Regular cardiac myocyte (primary cell): Measurements from ENCODE around the gene KCNJ11. TPM values are rescaled to one million over a fixed set of nuclear protein-coding genes. Genes with fewer than 3 reads are reported as not detected.

Experiments
- total RNA-seq: library from RNA; depleted of rRNA; stranded (reverse); fragments of >200 nt; gene quantifications from 2 replicates; pipeline ENCODE4 v1.2.3, GENCODE V29; 2014

KCNJ11 gene
- under 0.01 TPM in 1 of 2 replicates, not detected in the other for total RNA-seq

GRCh38 chr11:17388609-17389210 is at the start of gene KCNJ11:
TSS of gene KCNJ11 (minus strand) at chr11:17388659. CDS start at chr11:17388091, 568 bp downstream.

GRCh38 chr11:17351510-17352176 is 36.8 kb downstream of the KCNJ11 start, which contains the start of gene NCR3LG1:
TSS of gene NCR3LG1 (plus strand) at chr11:17351800. CDS start at chr11:17351970, 170 bp downstream.

Other genes starting within 250 kb of the KCNJ11 start
- 78.0 and 78.6 TPM in 2 replicates for gene PIK3C2A, start 180.7 kb downstream of the KCNJ11 start, total RNA-seq
- 71.5 and 90.2 TPM in 2 replicates for gene NUCB2, start 111.9 kb downstream of the KCNJ11 start, total RNA-seq
- 3.1 TPM in 2 replicates for gene NCR3LG1, start 36.9 kb downstream of the KCNJ11 start, total RNA-seq
- gene ABCC8, start 88.2 kb upstream of the KCNJ11 start, total RNA-seq = not detected in 2 replicates
- not detected in 2 replicates for gene USH1C, start 155.8 kb upstream of the KCNJ11 start, total RNA-seq
- gene OTOG, start 158.6 kb upstream of the KCNJ11 start, total RNA-seq = not detected in 2 replicates